ENCODE results near the gene NLRC3.

DNA sequence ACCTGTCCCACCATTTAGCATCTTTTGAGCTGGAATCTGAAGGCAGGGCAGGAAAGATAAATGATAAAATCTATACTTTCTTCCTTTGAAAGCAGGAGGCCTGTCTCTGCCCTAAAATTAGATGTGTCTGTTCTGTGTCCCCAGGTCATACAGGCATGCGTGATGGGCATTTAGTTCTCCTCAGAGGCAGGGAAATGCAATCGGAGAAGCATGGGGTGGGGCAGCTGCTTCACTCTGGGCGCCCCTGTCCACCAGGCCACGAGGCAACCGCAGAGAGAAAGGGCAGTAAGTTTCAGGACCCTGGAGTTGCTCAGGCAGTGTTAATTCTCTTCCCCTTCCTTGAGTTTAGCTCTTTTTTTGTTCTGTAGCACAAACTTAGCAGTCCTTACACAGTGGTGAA, 51.3 kb downstream of the NLRC3 start:
- TF ChIP-seq, protein P1, sequence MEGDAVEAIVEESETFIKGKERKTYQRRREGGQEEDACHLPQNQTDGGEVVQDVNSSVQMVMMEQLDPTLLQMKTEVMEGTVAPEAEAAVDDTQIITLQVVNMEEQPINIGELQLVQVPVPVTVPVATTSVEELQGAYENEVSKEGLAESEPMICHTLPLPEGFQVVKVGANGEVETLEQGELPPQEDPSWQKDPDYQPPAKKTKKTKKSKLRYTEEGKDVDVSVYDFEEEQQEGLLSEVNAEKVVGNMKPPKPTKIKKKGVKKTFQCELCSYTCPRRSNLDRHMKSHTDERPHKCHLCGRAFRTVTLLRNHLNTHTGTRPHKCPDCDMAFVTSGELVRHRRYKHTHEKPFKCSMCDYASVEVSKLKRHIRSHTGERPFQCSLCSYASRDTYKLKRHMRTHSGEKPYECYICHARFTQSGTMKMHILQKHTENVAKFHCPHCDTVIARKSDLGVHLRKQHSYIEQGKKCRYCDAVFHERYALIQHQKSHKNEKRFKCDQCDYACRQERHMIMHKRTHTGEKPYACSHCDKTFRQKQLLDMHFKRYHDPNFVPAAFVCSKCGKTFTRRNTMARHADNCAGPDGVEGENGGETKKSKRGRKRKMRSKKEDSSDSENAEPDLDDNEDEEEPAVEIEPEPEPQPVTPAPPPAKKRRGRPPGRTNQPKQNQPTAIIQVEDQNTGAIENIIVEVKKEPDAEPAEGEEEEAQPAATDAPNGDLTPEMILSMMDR (IDR thresholded peaks at IDR 0.05): no peak
- TF ChIP-seq POLR2A (IDR thresholded peaks at IDR 0.05): no peak

Data from esophagus squamous epithelium (tissue), 4 donors.